Measurements from ENCODE around the gene NOTCH2.

The NOTCH2 gene

GRCh38 chr1:119869995-119870394 is 199.5 kb downstream of the NOTCH2 start:
- no peak for DNase-seq

DNA sequence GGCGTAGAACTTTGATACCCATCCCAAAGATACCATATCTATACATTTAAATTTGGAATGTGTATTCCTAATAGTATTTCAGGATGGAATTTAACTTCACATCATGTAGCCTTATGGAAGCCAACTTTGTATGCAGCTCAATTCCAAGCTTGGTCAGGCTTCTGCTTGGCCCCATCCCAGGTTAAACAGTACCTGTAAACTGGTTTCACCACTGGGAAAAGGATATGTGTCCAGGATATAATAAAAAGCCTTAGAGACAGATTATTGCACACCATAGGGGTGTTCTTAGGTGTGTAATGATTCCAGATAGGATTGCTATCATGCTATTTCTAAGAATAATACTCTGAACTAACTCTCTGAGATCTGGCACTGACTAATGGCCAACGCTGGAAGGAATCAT is 201.3 kb downstream of the NOTCH2 start:
- no peak for DNase-seq

DNA sequence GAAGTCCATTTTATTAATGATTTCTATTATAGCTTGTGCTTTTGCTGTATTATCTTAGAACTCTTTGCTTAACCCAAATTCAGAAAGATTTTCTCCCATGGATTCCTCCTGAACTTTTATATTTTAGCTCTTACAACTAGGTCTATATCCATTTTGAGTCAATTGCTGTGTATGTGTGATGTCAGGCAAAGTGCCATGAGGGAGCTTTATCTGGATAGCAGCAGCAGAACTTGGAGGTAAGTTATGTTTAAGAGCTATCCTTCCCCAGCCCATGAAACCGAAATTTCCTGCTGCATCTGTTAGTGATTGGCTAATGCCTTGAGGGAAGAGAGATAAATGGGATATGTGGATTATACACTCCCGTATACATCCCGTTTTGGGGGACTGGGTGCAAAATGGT is 203.0 kb downstream of the NOTCH2 start:
- DNase-seq, result no peak

GRCh38 chr1:119865627-119866026 is 203.8 kb downstream of the NOTCH2 start:
- no peak for DNase-seq

DNA sequence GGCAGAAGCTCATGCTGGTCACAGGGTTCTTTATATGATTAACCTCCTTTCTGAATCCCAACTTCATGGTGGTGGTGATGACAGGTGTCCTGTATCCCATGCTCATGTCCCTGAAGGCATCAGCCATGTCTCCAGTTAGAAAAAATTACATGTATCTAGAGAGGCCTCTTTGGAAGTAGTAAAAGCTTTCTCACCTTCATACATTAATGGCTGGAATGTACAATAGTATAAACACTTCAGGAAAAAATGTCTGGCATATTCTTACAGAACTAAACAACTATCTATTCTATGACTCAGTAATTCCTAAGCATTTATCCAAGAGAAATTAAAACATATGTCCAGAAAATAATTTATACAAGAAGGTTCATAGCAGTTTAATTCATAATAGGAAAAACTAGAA is 207.2 kb downstream of the NOTCH2 start:
- DNase-seq, result no peak

Measured in bone marrow (tissue), 2 donors.